K562 (cell line): Measurements from ENCODE around the gene EXOC4. TPM values are rescaled to one million over a fixed set of nuclear protein-coding genes. Genes with fewer than 3 reads are reported as not detected.

Experiments
- ATAC-seq: fragments of 200-7000 bp; cut with Tn5 transposase; 3 replicates; pipeline ENCODE4 v1.9.1; 2020; ENCODE audit warnings: moderate library complexity
- BruUV-seq: library from RNA; stranded (reverse); fragments of 400-500 nt; replicated peaks from 2 replicates; lab custom pipeline; 2021; lab: Mats Ljungman, UMichigan
- CTCF ChIA-PET: fragments of 300-600 bp; formaldehyde crosslinking; extraction: SDS; loops from one replicate; lab custom pipeline; 2021; ENCODE audit warnings: low intra/inter-chr PET ratio; lab: Yijun Ruan, JAX
- POLR2A ChIA-PET: fragments of 300-600, 350-650 bp; sonication (Branson Sonifier 250); formaldehyde crosslinking; extraction: SDS; loops from one replicate; lab custom pipeline; 2021; ENCODE audit warnings: antibody characterized with exemption, inconsistent platforms; lab: Yijun Ruan, JAX
- DNase-seq, 4 experiments: peaks; one replicate each; pipeline versions ENCODE4 v3.0.0 to v3.0.0-alpha.2; 2011 to 2018; ENCODE audit warnings: low spot score in 3 of 4, mixed read lengths in 3 of 4; ENCODE audit errors: extremely low read depth in 1 of 4
- FAIRE-seq: peaks from 2 replicates; lab custom pipeline; 2011; peaks lifted over from hg19 to GRCh38; lab: Jason Lieb, UNC
- H2AFZ ChIP-seq: 2 replicates; pipeline ENCODE4 v1.6.0; 2011; ENCODE audit warnings: low read depth, low read length, control low read depth, inconsistent platforms
- H3K27ac ChIP-seq: fragments of 200-600 bp; 3 replicates; pipeline ENCODE4 v1.8.0; 2011; ENCODE audit warnings: low read depth, mild to moderate bottlenecking, control low read depth, inconsistent platforms, low read length, moderate library complexity, mixed read lengths; ENCODE audit errors: extremely low read depth
- H3K27me3 ChIP-seq, 2 experiments: fragments of 300-600 bp in 1 of 2; 2 replicates in 1 of 2; 3 replicates in 1 of 2; pipeline versions ENCODE4 v1.6.0 to v1.8.0; 2011; ENCODE audit warnings: inconsistent platforms in 2 of 2, low read length in 2 of 2, mild to moderate bottlenecking in 1 of 2, mixed read lengths in 1 of 2, moderate library complexity in 1 of 2; ENCODE audit not compliant: control insufficient read depth in 2 of 2, insufficient read depth in 2 of 2
- H3K36me3 ChIP-seq: fragments of 300-600 bp; 3 replicates; pipeline ENCODE4 v1.8.0; 2011; ENCODE audit warnings: mild to moderate bottlenecking, low read length, inconsistent platforms; ENCODE audit not compliant: control insufficient read depth, insufficient read depth
- H3K4me1 ChIP-seq, 2 experiments: fragments of 200-600 bp in 1 of 2; replicated peaks in 1 of 2; 2 replicates in 1 of 2; 3 replicates in 1 of 2; pipeline versions ENCODE4 v1.5.1 to v1.8.0; 2011; ENCODE audit warnings: inconsistent platforms in 2 of 2, low read length in 2 of 2, mild to moderate bottlenecking in 1 of 2, mixed read lengths in 1 of 2, moderate library complexity in 1 of 2; ENCODE audit not compliant: control insufficient read depth in 2 of 2, insufficient read depth in 2 of 2
- H3K4me2 ChIP-seq: 2 replicates; pipeline ENCODE4 v1.6.1; 2011; ENCODE audit warnings: low read length, control low read depth, inconsistent platforms, mixed read lengths; ENCODE audit not compliant: insufficient read depth
- H3K4me3 ChIP-seq: fragments of 200-600 bp; sonication (generic), shearing (Covaris generic); 2 replicates; pipeline ENCODE4 v1.5.1; 2016; ENCODE audit warnings: control low read depth, inconsistent platforms
- H3K79me2 ChIP-seq: fragments of 200-600 bp; 3 replicates; pipeline ENCODE4 v1.8.0; 2011; ENCODE audit warnings: low read length, inconsistent platforms; ENCODE audit not compliant: control insufficient read depth, insufficient read depth
- H3K9ac ChIP-seq, 2 experiments: 2 replicates each; pipeline versions ENCODE4 v1.6.0 to v1.6.1; 2011; ENCODE audit warnings: low read depth in 2 of 2, low read length in 2 of 2, control low read depth in 1 of 2, inconsistent platforms in 1 of 2, mild to moderate bottlenecking in 1 of 2, mixed read lengths in 1 of 2; ENCODE audit not compliant: insufficient read depth in 1 of 2
- H3K9me1 ChIP-seq: one replicate; pipeline ENCODE4 v1.6.0; 2011; ENCODE audit warnings: inconsistent platforms, mild to moderate bottlenecking, low read length, moderate library complexity; ENCODE audit not compliant: control insufficient read depth, insufficient read depth
- H3K9me3 ChIP-seq: replicated peaks from 2 replicates; pipeline ENCODE4 v1.5.1; 2011; ENCODE audit warnings: low read depth, low read length, inconsistent platforms; ENCODE audit not compliant: control insufficient read depth, insufficient read depth
- H4K20me1 ChIP-seq: replicated peaks from 2 replicates; pipeline ENCODE4 v1.6.1; 2011; ENCODE audit warnings: low read length, inconsistent platforms, mixed read lengths; ENCODE audit not compliant: control insufficient read depth, insufficient read depth
- CHD2 ChIP-seq: IDR thresholded peaks from 2 replicates; pipeline ENCODE4 v1.6.1; 2011; ENCODE audit warnings: low read depth, low read length
- DMBX1 ChIP-seq: fragments of 250-450 bp; sonication (Bioruptor Pico); IDR thresholded peaks from 2 replicates; pipeline ENCODE4 v1.8.0; 2022; ENCODE audit warnings: inconsistent platforms, mild to moderate bottlenecking, moderate library complexity, borderline replicate concordance
- FOXP1 ChIP-seq: sonication (generic); formaldehyde crosslinking; IDR thresholded peaks from 2 replicates; pipeline ENCODE4 v1.8.0; 2022; ENCODE audit warnings: mild to moderate bottlenecking, missing genetic modification reagents
- HNRNPH1 ChIP-seq: fragments of 200-400 bp; formaldehyde crosslinking; optimal IDR thresholded peaks from 2 replicates; pipeline ENCODE3; 2017; ENCODE audit warnings: low read depth, mild to moderate bottlenecking, low read length, moderate library complexity
- JUN ChIP-seq, 2 experiments: sonication (generic) in 1 of 2; formaldehyde crosslinking in 1 of 2; IDR thresholded peaks; 2 replicates each; pipeline versions ENCODE4 v1.6.1 to v1.8.0; 2012 to 2022; ENCODE audit warnings: borderline replicate concordance in 2 of 2, mild to moderate bottlenecking in 2 of 2, improper control_type of control experiment in 1 of 2, low read depth in 1 of 2, low read length in 1 of 2, missing genetic modification reagents in 1 of 2
- KDM4B ChIP-seq, 2 experiments: fragments of 450-650 bp in 1 of 2; sonication (generic) in 1 of 2; IDR thresholded peaks; 2 replicates each; pipeline ENCODE4 v1.6.1; 2016 to 2017; ENCODE audit warnings: borderline replicate concordance in 2 of 2, antibody characterized with exemption in 1 of 2, low read depth in 1 of 2, mild to moderate bottlenecking in 1 of 2
- MTA1 ChIP-seq: fragments of 450-650 bp; IDR thresholded peaks from 2 replicates; pipeline ENCODE4 v1.6.1; 2017; ENCODE audit warnings: borderline replicate concordance
- NFXL1 ChIP-seq: fragments of 450-650 bp; formaldehyde crosslinking; IDR thresholded peaks from 2 replicates; pipeline ENCODE4 v1.4.0; 2021; ENCODE audit warnings: mild to moderate bottlenecking
- NR2C1 ChIP-seq, 2 experiments: fragments of 450-650 bp; IDR thresholded peaks; 2 replicates each; pipeline ENCODE4 v1.6.1; 2017; ENCODE audit warnings: mild to moderate bottlenecking in 2 of 2, antibody characterized with exemption in 1 of 2, inconsistent platforms in 1 of 2, missing compliant biosample characterization in 1 of 2, missing genetic modification characterization in 1 of 2
- NR2C2 ChIP-seq, 2 experiments: fragments of 200-800 bp in 1 of 2; sonication (Bioruptor generic) in 1 of 2; sonication (generic) in 1 of 2; formaldehyde crosslinking in 1 of 2; IDR thresholded peaks; 2 replicates each; pipeline versions ENCODE4 v1.6.1 to v1.8.0; 2016 to 2022; ENCODE audit warnings: mild to moderate bottlenecking in 1 of 2, missing compliant biosample characterization in 1 of 2, missing genetic modification characterization in 1 of 2, missing genetic modification reagents in 1 of 2
- PHF20 ChIP-seq: fragments of 450-650 bp; IDR thresholded peaks from 2 replicates; pipeline ENCODE4 v1.6.1; 2018; ENCODE audit not compliant: partially characterized antibody
- PYGO2 ChIP-seq: fragments of 450-650 bp; IDR thresholded peaks from 2 replicates; pipeline ENCODE4 v1.6.1; 2016; ENCODE audit warnings: mild to moderate bottlenecking, missing genetic modification characterization, moderate library complexity, missing compliant biosample characterization
- SMAD3 ChIP-seq: fragments of 450-650 bp; formaldehyde crosslinking; conservative IDR thresholded peaks from 2 replicates; pipeline ENCODE4 v1.4.0; 2020; ENCODE audit warnings: mild to moderate bottlenecking
- TCF7 ChIP-seq: sonication (generic); IDR thresholded peaks from 2 replicates; pipeline ENCODE4 v1.6.1; 2016; ENCODE audit warnings: antibody characterized with exemption, borderline replicate concordance
- TCF7L2 ChIP-seq: fragments of 150-350 bp; IDR thresholded peaks from 2 replicates; pipeline ENCODE4 v1.6.1; 2016; ENCODE audit warnings: low read depth, mild to moderate bottlenecking, low read length, moderate library complexity
- WGBS: fragments of 100-300 bp; shearing (Covaris generic); methylation state at CpG from one replicate; pipeline ENCODE4 v1.1.6; 2016; ENCODE audit warnings: low coverage, mixed read lengths; ENCODE audit not compliant: insufficient coverage; ENCODE audit errors: missing lambda C conversion rate; 5-methylcytosine and 5-hydroxymethylcytosine counted together
- in situ Hi-C: fragments of 300-500 bp; cut with MboI; formaldehyde crosslinking; loops from 4 replicates; pipeline ENCODE4 v1.15.0; 2018; ENCODE audit warnings: inconsistent platforms, mixed read lengths
- intact Hi-C: fragments of 100-400 bp; cut with micrococcal nuclease; formaldehyde crosslinking; loops from 2 replicates; pipeline ENCODE4 v1.14.2; 2022
- polyA plus RNA-seq, 8 experiments: library from polyadenylated mRNA; depleted of rRNA in 4 of 8; stranded (reverse) in 5 of 8; unstranded in 3 of 8; fragments of >200 nt; fragmentation: Nextera tagmentation in 2 of 8; fragmentation: Illumina TruSeq in 1 of 8; extraction: Ambion mirVana in 2 of 8; extraction: Trizol in 1 of 8; gene quantifications; 2 replicates each; pipeline versions ENCODE4 v1.2.1 to v1.2.3, GENCODE V29; 2011 to 2014; ENCODE audit warnings: inconsistent platforms in 1 of 8, missing spikeins in 1 of 8
- total RNA-seq, 7 experiments: library from RNA; depleted of rRNA in 6 of 7; stranded (reverse); fragments of >200 nt in 6 of 7; fragmentation: Illumina TruSeq in 2 of 7; extraction: Trizol in 2 of 7; gene quantifications; 2 replicates each; pipeline versions ENCODE4 v1.2.1 to v1.2.3, GENCODE V29; 2011 to 2021; ENCODE audit warnings: low replicate concordance in 1 of 7
- TF ChIP-seq, protein P1 (sequence below): fragments of 450-650 bp; IDR thresholded peaks from 2 replicates; pipeline ENCODE4 v1.6.1; 2016
- TF ChIP-seq, protein P2 (sequence below): fragments of 250-450 bp; sonication (Bioruptor Pico); IDR thresholded peaks from 2 replicates; pipeline ENCODE4 v1.4.0; 2020; ENCODE audit warnings: mild to moderate bottlenecking
- TF ChIP-seq, protein P3 (sequence below): fragments of 250-450 bp; sonication (Bioruptor Pico); IDR thresholded peaks from 2 replicates; pipeline ENCODE4 v1.5.0; 2021

Gene EXOC4
- total and polyA plus RNA-seq, 9 of the 15 experiments (the other 6 are each of a cell fraction or from before 2014, with no cell fraction given), result 18.5 to 73.1 (median 46.6) TPM

- Histone ChIP-seq H3K36me3 (no peaks in the 10 kb centered on the region), H3K27ac (no peak overlapping the region), H3K9me1 (no peaks in the 10 kb centered on the region), H3K4me1 (no peaks in the 10 kb centered on the region), H3K9ac (no peak overlapping the region), H2AFZ (no peak overlapping the region), H3K4me3 (no peak overlapping the region), H3K4me2 (no peak overlapping the region), H3K27me3 (no peaks in the 10 kb centered on the region), H4K20me1 (no peaks in the 10 kb centered on the region), H3K9me3 (no peaks in the 10 kb centered on the region), H3K79me2 (no peaks in the 10 kb centered on the region)
- BruUV-seq, result no TSS peak
- WGBS, result 47% methylated on average over 2 of the region's 2 CpGs
- ATAC-seq (no peak), DNase-seq (no peak)
- CTCF ChIA-PET, result no interaction called here
- intact Hi-C loops, result no loop called here
- no peak for TF ChIP-seq NR2C1 (IDR thresholded peaks at IDR 0.05)
- TF ChIP-seq NR2C1 (tag; IDR thresholded peaks at IDR 0.05), result no peak
- TF ChIP-seq KDM4B (IDR thresholded peaks at IDR 0.05; ENCODE audit: borderline replicate concordance in 2 of 2, low read depth in 1 of 2), result no peak
- no peak for TF ChIP-seq DMBX1 (CRISPR knock-in tag)
- TF ChIP-seq, protein P1, sequence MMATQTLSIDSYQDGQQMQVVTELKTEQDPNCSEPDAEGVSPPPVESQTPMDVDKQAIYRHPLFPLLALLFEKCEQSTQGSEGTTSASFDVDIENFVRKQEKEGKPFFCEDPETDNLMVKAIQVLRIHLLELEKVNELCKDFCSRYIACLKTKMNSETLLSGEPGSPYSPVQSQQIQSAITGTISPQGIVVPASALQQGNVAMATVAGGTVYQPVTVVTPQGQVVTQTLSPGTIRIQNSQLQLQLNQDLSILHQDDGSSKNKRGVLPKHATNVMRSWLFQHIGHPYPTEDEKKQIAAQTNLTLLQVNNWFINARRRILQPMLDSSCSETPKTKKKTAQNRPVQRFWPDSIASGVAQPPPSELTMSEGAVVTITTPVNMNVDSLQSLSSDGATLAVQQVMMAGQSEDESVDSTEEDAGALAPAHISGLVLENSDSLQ, result no peak
- no peak for TF ChIP-seq CHD2
- no peak for TF ChIP-seq TCF7
- no peak for TF ChIP-seq PHF20
- no peak for TF ChIP-seq PYGO2 (tag)
- TF ChIP-seq, protein P2, sequence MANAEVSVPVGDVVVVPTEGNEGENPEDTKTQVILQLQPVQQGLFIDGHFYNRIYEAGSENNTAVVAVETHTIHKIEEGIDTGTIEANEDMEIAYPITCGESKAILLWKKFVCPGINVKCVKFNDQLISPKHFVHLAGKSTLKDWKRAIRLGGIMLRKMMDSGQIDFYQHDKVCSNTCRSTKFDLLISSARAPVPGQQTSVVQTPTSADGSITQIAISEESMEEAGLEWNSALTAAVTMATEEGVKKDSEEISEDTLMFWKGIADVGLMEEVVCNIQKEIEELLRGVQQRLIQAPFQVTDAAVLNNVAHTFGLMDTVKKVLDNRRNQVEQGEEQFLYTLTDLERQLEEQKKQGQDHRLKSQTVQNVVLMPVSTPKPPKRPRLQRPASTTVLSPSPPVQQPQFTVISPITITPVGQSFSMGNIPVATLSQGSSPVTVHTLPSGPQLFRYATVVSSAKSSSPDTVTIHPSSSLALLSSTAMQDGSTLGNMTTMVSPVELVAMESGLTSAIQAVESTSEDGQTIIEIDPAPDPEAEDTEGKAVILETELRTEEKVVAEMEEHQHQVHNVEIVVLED (CRISPR knock-in tag), result no peak
- no peak for TF ChIP-seq FOXP1 (CRISPR knock-in tag)
- no peak for TF ChIP-seq MTA1
- no peak for TF ChIP-seq TCF7L2
- TF ChIP-seq NFXL1 (CRISPR knock-in tag), result no peak
- no peak for TF ChIP-seq NR2C2 (CRISPR knock-in tag; IDR thresholded peaks at IDR 0.05)
- no peak for TF ChIP-seq NR2C2 (tag; IDR thresholded peaks at IDR 0.05)
- TF ChIP-seq, protein P3, sequence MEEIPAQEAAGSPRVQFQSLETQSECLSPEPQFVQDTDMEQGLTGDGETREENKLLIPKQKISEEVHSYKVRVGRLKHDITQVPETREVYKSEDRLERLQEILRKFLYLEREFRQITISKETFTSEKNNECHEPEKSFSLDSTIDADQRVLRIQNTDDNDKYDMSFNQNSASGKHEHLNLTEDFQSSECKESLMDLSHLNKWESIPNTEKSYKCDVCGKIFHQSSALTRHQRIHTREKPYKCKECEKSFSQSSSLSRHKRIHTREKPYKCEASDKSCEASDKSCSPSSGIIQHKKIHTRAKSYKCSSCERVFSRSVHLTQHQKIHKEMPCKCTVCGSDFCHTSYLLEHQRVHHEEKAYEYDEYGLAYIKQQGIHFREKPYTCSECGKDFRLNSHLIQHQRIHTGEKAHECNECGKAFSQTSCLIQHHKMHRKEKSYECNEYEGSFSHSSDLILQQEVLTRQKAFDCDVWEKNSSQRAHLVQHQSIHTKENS (CRISPR knock-in tag), result no peak
- TF ChIP-seq SMAD3 (CRISPR knock-in tag), result no peak
- no peak for TF ChIP-seq HNRNPH1
- TF ChIP-seq JUN (IDR thresholded peaks at IDR 0.05; ENCODE audit: borderline replicate concordance, low read depth, low read length), result no peak
- no peak for TF ChIP-seq JUN (CRISPR knock-in tag; IDR thresholded peaks at IDR 0.05; ENCODE audit: borderline replicate concordance)
- TF ChIP-seq, all 486 proteins: peak for 0
- FAIRE-seq, result no peak
- in situ Hi-C loops, result no loop called here
- POLR2A ChIA-PET, result interaction anchor here (0.9 to 1.0 kb wide), 2 partner anchors 12 to 36 kb away, joined by 3 read pairs; no protein-coding TSS in a partner anchor
Observed at GRCh38 chr7:133821171-133821570, 568.3 kb downstream of the EXOC4 start.
